Osteocyte (in vitro differentiated cells): ENCODE results near the gene FGF9. TPM values are rescaled to one million over a fixed set of nuclear protein-coding genes. Genes with fewer than 3 reads are reported as not detected.

ENCODE experiments used
- DNase-seq: peaks from one replicate; pipeline ENCODE4 v3.0.0; 2021; ENCODE audit warnings: mixed read lengths; ENCODE audit not compliant: unreplicated experiment; ENCODE audit errors: extremely low spot score
- H3K27ac Mint-ChIP-seq: one replicate; pipeline ENCODE4 v1.8.0; 2021; ENCODE audit warnings: mild to moderate bottlenecking, mixed read lengths; ENCODE audit not compliant: unreplicated experiment
- H3K27me3 Mint-ChIP-seq: one replicate; pipeline ENCODE4 v1.8.0; 2021; ENCODE audit warnings: mixed read lengths; ENCODE audit not compliant: unreplicated experiment
- H3K36me3 Mint-ChIP-seq: one replicate; pipeline ENCODE4 v1.8.0; 2021; ENCODE audit warnings: mixed read lengths; ENCODE audit not compliant: unreplicated experiment
- H3K4me1 Mint-ChIP-seq: one replicate; pipeline ENCODE4 v1.8.0; 2021; ENCODE audit warnings: mixed read lengths; ENCODE audit not compliant: unreplicated experiment
- H3K4me3 Mint-ChIP-seq: one replicate; pipeline ENCODE4 v1.8.0; 2021; ENCODE audit warnings: mild to moderate bottlenecking, moderate library complexity, mixed read lengths; ENCODE audit not compliant: unreplicated experiment
- H3K9me3 Mint-ChIP-seq: one replicate; pipeline ENCODE4 v1.8.0; 2021; ENCODE audit warnings: mixed read lengths; ENCODE audit not compliant: unreplicated experiment
- CTCF ChIP-seq: fragments of 200-600 bp; sonication (generic); IDR thresholded peaks from 2 replicates; pipeline ENCODE4 v1.5.0; 2021; ENCODE audit warnings: antibody characterized with exemption, mild to moderate bottlenecking, moderate library complexity
- total RNA-seq: library from RNA; stranded (reverse); gene quantifications from 2 replicates; pipeline ENCODE4 v1.2.1, GENCODE V29; 2021

The FGF9 gene
- total RNA-seq, 1 donor from 2014 or later = not detected

- no peak for TF ChIP-seq CTCF
- H3K27ac Mint-ChIP-seq = no peak overlapping the region
- no peaks in the 10 kb centered on the region for H3K36me3 Mint-ChIP-seq
- H3K27me3 Mint-ChIP-seq = peaks cover 6% of the 10 kb centered on the region
- no peaks in the 10 kb centered on the region for H3K4me1 Mint-ChIP-seq
- no peak overlapping the region for H3K4me3 Mint-ChIP-seq
- no peak for DNase-seq
- H3K9me3 Mint-ChIP-seq = no peaks in the 10 kb centered on the region
These were observed 24.7 kb downstream of the FGF9 start for GRCh38 chr13:21695546-21695945.

DNA sequence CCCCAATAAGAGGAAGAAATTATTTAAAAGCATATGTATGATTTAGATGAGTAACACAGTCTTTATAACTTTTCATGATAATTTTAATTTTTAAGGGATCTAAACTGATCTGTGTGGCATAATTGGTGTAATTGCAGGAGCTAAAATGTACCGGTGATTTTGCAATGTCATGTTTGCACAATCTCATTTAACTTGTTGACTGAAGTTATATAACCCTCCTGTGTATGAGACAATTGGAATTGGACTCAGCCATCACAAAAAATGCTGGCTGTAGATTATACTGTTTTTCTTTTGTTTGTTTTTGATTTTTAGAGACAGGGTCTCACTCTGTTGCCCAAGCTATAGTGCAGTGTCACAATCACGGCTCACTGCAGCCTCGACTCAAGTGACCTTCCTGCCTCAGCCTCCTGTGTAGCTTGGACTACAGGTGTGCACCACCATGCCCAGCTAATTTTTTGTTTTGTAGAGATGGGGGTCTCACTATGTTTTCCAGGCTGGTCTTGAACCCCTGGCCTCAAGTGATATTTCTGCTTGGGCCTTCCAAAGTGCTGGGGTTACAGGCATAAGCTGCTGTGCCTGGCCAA, 26.1 kb downstream of the FGF9 start:
- no peaks in the 10 kb centered on the region for H3K9me3 Mint-ChIP-seq
- no peaks in the 10 kb centered on the region for H3K4me1 Mint-ChIP-seq
- no peak overlapping the region for H3K4me3 Mint-ChIP-seq
- peaks cover 8% of the 10 kb centered on the region for H3K27me3 Mint-ChIP-seq
- H3K36me3 Mint-ChIP-seq = no peaks in the 10 kb centered on the region
- no peak for TF ChIP-seq CTCF
- no peak for DNase-seq
- no peak overlapping the region for H3K27ac Mint-ChIP-seq

DNA sequence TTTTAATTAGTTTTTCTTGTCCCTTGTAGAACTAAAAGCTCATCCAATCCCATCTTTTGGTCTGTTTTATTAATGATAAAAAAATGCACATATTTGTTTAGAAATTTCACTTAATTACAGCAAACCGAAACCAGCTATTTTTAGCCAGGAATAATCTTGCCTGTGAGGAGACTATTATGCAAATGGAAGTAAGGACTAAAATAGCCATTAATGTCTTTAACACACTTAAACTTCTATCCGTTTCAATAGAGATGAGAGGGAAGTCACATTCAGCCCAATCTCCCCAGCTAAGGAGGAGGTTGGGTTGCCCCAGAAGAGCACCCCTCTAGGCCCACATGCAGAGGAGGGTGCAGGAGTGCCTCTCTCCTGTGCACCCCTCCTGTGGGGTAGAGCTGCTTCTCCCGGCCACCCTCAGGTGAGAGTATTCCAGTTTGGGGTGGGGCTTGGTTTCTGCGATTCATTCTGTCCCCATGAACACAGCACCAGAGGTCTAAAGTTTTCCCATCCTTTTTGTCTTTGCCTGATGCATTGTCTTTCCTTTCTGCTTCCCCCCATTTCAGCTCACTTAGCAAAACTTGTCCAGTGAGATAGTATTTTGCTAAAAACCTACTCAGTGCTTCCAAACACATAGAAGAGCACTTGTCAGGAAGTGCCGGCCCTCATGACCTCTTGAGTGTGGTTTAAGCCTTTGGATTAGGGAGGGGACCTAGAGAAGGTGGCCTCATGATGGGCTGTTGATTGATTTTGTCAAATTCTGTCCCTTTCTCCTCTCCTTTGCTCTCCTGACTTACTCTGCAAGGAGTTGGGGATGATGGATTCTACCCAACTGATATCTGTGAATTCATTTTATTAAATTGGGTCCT, 28.2 kb downstream of the FGF9 start:
- Mint-ChIP-seq H3K4me3 (no peak overlapping the region), H3K9me3 (no peaks in the 10 kb centered on the region), H3K27ac (no peak overlapping the region), H3K36me3 (no peaks in the 10 kb centered on the region), H3K27me3 (peaks cover 4% of the 10 kb centered on the region), H3K4me1 (no peaks in the 10 kb centered on the region)
- TF ChIP-seq CTCF = no peak
- DNase-seq = no peak

GRCh38 chr13:21701460-21701859, 30.6 kb downstream of the FGF9 start:
- no peak for DNase-seq
- no peak for TF ChIP-seq CTCF
- Mint-ChIP-seq H3K4me1 (no peaks in the 10 kb centered on the region), H3K4me3 (no peak overlapping the region), H3K36me3 (no peaks in the 10 kb centered on the region), H3K9me3 (no peaks in the 10 kb centered on the region), H3K27me3 (peaks cover 2% of the 10 kb centered on the region), H3K27ac (no peak overlapping the region)

DNA sequence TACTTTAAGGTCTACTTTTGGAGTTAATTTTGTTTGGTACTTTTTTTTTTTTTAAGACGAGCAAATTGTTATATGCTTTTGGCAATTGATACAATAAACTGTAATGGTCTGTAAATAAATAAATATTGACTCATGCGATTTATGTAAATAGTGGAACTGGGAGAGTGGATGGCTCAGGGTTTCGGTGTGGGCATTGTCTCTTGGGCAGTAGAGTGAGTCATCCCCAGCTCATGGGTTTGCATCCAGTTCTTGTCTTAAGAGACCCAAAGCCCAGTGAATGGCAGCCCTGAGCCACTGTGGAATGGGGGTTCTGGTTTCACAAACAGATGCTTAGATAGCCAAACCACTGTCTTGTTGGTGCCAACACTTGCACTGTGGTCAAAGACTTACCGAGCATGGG, 33.0 kb downstream of the FGF9 start:
- Mint-ChIP-seq H3K4me3 (no peak overlapping the region), H3K27me3 (peaks cover 2% of the 10 kb centered on the region)
- no peak for TF ChIP-seq CTCF

More for the DNA sequence above, 33.0 kb downstream of the FGF9 start:
- H3K4me1 Mint-ChIP-seq = no peaks in the 10 kb centered on the region
- H3K9me3 Mint-ChIP-seq = no peaks in the 10 kb centered on the region
- no peak for DNase-seq
- no peak overlapping the region for H3K27ac Mint-ChIP-seq
- H3K36me3 Mint-ChIP-seq = no peaks in the 10 kb centered on the region
